H9 (cell line): Measurements from ENCODE around the gene KCTD19. TPM values are rescaled to one million over a fixed set of nuclear protein-coding genes. Genes with fewer than 3 reads are reported as not detected.

Source experiments
- DNase-seq: peaks from one replicate; pipeline ENCODE4 v3.0.0-alpha.2; 2017
- H2AFZ ChIP-seq: one replicate; pipeline ENCODE4 v1.6.1; 2013; ENCODE audit warnings: mild to moderate bottlenecking, low read length, control low read depth, moderate library complexity
- H2AK5ac ChIP-seq: 2 replicates; pipeline ENCODE4 v1.6.1; 2013; ENCODE audit warnings: low read length, control low read depth, mixed read lengths; ENCODE audit not compliant: insufficient read length
- H2BK120ac ChIP-seq: one replicate; pipeline ENCODE4 v1.6.1; 2013; ENCODE audit warnings: low read depth, mild to moderate bottlenecking, low read length, control low read depth, inconsistent platforms; ENCODE audit not compliant: poor library complexity, severe bottlenecking
- H2BK12ac ChIP-seq: 2 replicates; pipeline ENCODE4 v1.6.1; 2013; ENCODE audit warnings: low read length, control low read depth, mixed read lengths, low read depth; ENCODE audit not compliant: insufficient read length
- H2BK15ac ChIP-seq: 2 replicates; pipeline ENCODE4 v1.6.1; 2013; ENCODE audit warnings: low read depth, low read length, control low read depth
- H2BK20ac ChIP-seq: one replicate; pipeline ENCODE4 v1.6.1; 2013; ENCODE audit warnings: low read depth, mild to moderate bottlenecking, low read length, control low read depth, inconsistent platforms; ENCODE audit not compliant: poor library complexity, severe bottlenecking
- H2BK5ac ChIP-seq: 2 replicates; pipeline ENCODE4 v1.6.1; 2013; ENCODE audit warnings: low read length, control low read depth, mixed read lengths; ENCODE audit not compliant: insufficient read length
- H3K14ac ChIP-seq: 2 replicates; pipeline ENCODE4 v1.6.1; 2013; ENCODE audit warnings: low read length, control low read depth; ENCODE audit not compliant: insufficient read depth
- H3K18ac ChIP-seq: 2 replicates; pipeline ENCODE4 v1.6.1; 2013; ENCODE audit warnings: low read depth, mild to moderate bottlenecking, mixed read lengths, low read length, control low read depth; ENCODE audit not compliant: insufficient read length
- H3K23ac ChIP-seq: 2 replicates; pipeline ENCODE4 v1.6.1; 2013; ENCODE audit warnings: low read length, control low read depth, mixed read lengths, low read depth; ENCODE audit not compliant: insufficient read length
- H3K23me2 ChIP-seq: 2 replicates; pipeline ENCODE4 v1.6.1; 2013; ENCODE audit warnings: low read depth, mild to moderate bottlenecking, mixed read lengths, low read length, control low read depth; ENCODE audit not compliant: insufficient read length, poor library complexity, severe bottlenecking
- H3K27ac ChIP-seq: 2 replicates; pipeline ENCODE4 v1.5.1; 2013; ENCODE audit warnings: low read length, control low read depth, mixed read lengths, low read depth; ENCODE audit not compliant: insufficient read length
- H3K27me3 ChIP-seq: 2 replicates; pipeline ENCODE4 v1.6.1; 2013; ENCODE audit warnings: low read length, control low read depth, inconsistent platforms; ENCODE audit not compliant: insufficient read depth
- H3K4ac ChIP-seq: 2 replicates; pipeline ENCODE4 v1.6.1; 2013; ENCODE audit warnings: low read depth, mild to moderate bottlenecking, control low read depth, inconsistent platforms, low read length, moderate library complexity
- H3K4me1 ChIP-seq: 2 replicates; pipeline ENCODE4 v1.6.1; 2013; ENCODE audit warnings: low read length, control low read depth, inconsistent platforms; ENCODE audit not compliant: insufficient read depth
- H3K4me2 ChIP-seq: 2 replicates; pipeline ENCODE4 v1.6.1; 2013; ENCODE audit warnings: low read length, control low read depth, mixed read lengths; ENCODE audit not compliant: insufficient read length, insufficient read depth
- H3K56ac ChIP-seq: 2 replicates; pipeline ENCODE4 v1.6.1; 2013; ENCODE audit warnings: low read depth, mild to moderate bottlenecking, mixed read lengths, low read length, control low read depth; ENCODE audit not compliant: insufficient read length
- H3K79me1 ChIP-seq: 2 replicates; pipeline ENCODE4 v1.6.1; 2013; ENCODE audit warnings: low read depth, mild to moderate bottlenecking, moderate library complexity, low read length, control low read depth, inconsistent platforms; ENCODE audit not compliant: insufficient read depth, poor library complexity, severe bottlenecking
- H3K79me2 ChIP-seq: 2 replicates; pipeline ENCODE4 v1.6.1; 2013; ENCODE audit warnings: low read length, control low read depth, inconsistent platforms; ENCODE audit not compliant: insufficient read depth
- H3K9ac ChIP-seq: 2 replicates; pipeline ENCODE4 v1.6.1; 2013; ENCODE audit warnings: low read length, control low read depth, mixed read lengths; ENCODE audit not compliant: insufficient read length; ENCODE audit errors: extremely low read depth
- H3K9me3 ChIP-seq: one replicate; pipeline ENCODE4 v1.6.1; 2013; ENCODE audit warnings: low read depth, low read length, inconsistent platforms; ENCODE audit not compliant: control insufficient read depth
- H3T11ph ChIP-seq: one replicate; pipeline ENCODE4 v1.6.1; 2013; ENCODE audit warnings: mild to moderate bottlenecking, low read length, control low read depth, inconsistent platforms
- H4K20me1 ChIP-seq: one replicate; pipeline ENCODE4 v1.6.1; 2013; ENCODE audit not compliant: control insufficient read depth, insufficient read length, insufficient read depth
- H4K5ac ChIP-seq: 2 replicates; pipeline ENCODE4 v1.6.1; 2013; ENCODE audit warnings: low read depth, mild to moderate bottlenecking, mixed read lengths, low read length, control low read depth; ENCODE audit not compliant: insufficient read length
- H4K8ac ChIP-seq: replicated peaks from 2 replicates; pipeline ENCODE4 v1.6.1; 2013; ENCODE audit warnings: low read length, control low read depth, mixed read lengths, low read depth; ENCODE audit not compliant: insufficient read length
- H4K91ac ChIP-seq: 2 replicates; pipeline ENCODE4 v1.6.1; 2013; ENCODE audit warnings: low read depth, mild to moderate bottlenecking, moderate library complexity, mixed read lengths, low read length, control low read depth; ENCODE audit not compliant: insufficient read length
- H3K27ac Mint-ChIP-seq, 3 experiments: 2 replicates in 2 of 3; 3 replicates in 1 of 3; pipeline ENCODE4 v1.8.0; 2020 to 2021; ENCODE audit warnings: mixed read lengths in 3 of 3, mild to moderate bottlenecking in 1 of 3, moderate library complexity in 1 of 3
- H3K27me3 Mint-ChIP-seq: 2 replicates; pipeline ENCODE4 v1.8.0; 2021; ENCODE audit warnings: low read depth, mild to moderate bottlenecking, moderate library complexity, mixed read lengths
- H3K36me3 Mint-ChIP-seq, 3 experiments: 2 replicates in 2 of 3; 3 replicates in 1 of 3; pipeline ENCODE4 v1.8.0; 2020 to 2021; ENCODE audit warnings: low read depth in 3 of 3, mixed read lengths in 3 of 3; ENCODE audit not compliant: insufficient read depth in 1 of 3
- H3K4me1 Mint-ChIP-seq, 2 experiments: 2 replicates each; pipeline ENCODE4 v1.8.0; 2020; ENCODE audit warnings: mixed read lengths in 2 of 2
- H3K4me3 Mint-ChIP-seq, 2 experiments: 2 replicates in 1 of 2; 3 replicates in 1 of 2; pipeline ENCODE4 v1.8.0; 2020 to 2021; ENCODE audit warnings: mild to moderate bottlenecking in 2 of 2, mixed read lengths in 2 of 2, moderate library complexity in 1 of 2
- H3K9me3 Mint-ChIP-seq, 2 experiments: 2 replicates in 1 of 2; 3 replicates in 1 of 2; pipeline ENCODE4 v1.8.0; 2020; ENCODE audit warnings: mild to moderate bottlenecking in 2 of 2, mixed read lengths in 2 of 2, moderate library complexity in 1 of 2
- CTCF ChIP-seq: fragments of 200-600 bp; sonication (generic); conservative IDR thresholded peaks from 3 replicates; pipeline ENCODE4 v1.8.0; 2021; ENCODE audit warnings: antibody characterized with exemption, mild to moderate bottlenecking
- WGBS: extraction: QIAGEN DNeasy Blood & Tissue Kit; methylation state at CpG from one replicate; pipeline ENCODE4 v1.1.7; 2013; ENCODE audit warnings: missing lambda C conversion rate, low lambda C conversion rate, mixed read lengths; ENCODE audit not compliant: insufficient read length; ENCODE audit errors: extremely low coverage; 5-methylcytosine and 5-hydroxymethylcytosine counted together
- total RNA-seq: library from RNA; stranded (reverse); gene quantifications from 2 replicates; pipeline ENCODE4 v1.2.1, GENCODE V29; 2021

The KCTD19 gene
- total RNA-seq, 1 experiment from 2014 or later: 0.13 TPM

GRCh38 chr16:67350324-67350723, 23.8 kb upstream of the KCTD19 start:
- no peaks in the 10 kb centered on the region for H3K4me1 ChIP-seq
- H3K79me2 ChIP-seq: no peaks in the 10 kb centered on the region
- TF ChIP-seq CTCF: no peak
- no peaks in the 10 kb centered on the region for H3K9me3 Mint-ChIP-seq
- no peak overlapping the region for H3K27ac Mint-ChIP-seq
- no peak overlapping the region for H3K14ac ChIP-seq
- no peak overlapping the region for H2AK5ac ChIP-seq
- no peak overlapping the region for H3K4me3 Mint-ChIP-seq
- no peaks in the 10 kb centered on the region for H3K4me1 Mint-ChIP-seq
- H2AFZ ChIP-seq: no peak overlapping the region
- no peaks in the 10 kb centered on the region for H4K20me1 ChIP-seq
- H2BK5ac ChIP-seq: no peak overlapping the region
- no peak overlapping the region for H2BK20ac ChIP-seq
- H3K4ac ChIP-seq: no peak overlapping the region
- no peak overlapping the region for H4K8ac ChIP-seq
- H2BK15ac ChIP-seq: no peak overlapping the region
- no peak overlapping the region for H3T11ph ChIP-seq
- no peak overlapping the region for H2BK12ac ChIP-seq
- peaks cover 21% of the 10 kb centered on the region for H3K27me3 Mint-ChIP-seq
- H3K9me3 ChIP-seq: no peaks in the 10 kb centered on the region
- no peak overlapping the region for H4K91ac ChIP-seq
- H3K4me2 ChIP-seq: no peak overlapping the region
- no peak for DNase-seq
- H3K79me1 ChIP-seq: no peaks in the 10 kb centered on the region
- no peak overlapping the region for H3K27ac ChIP-seq
- no peak overlapping the region for H3K23ac ChIP-seq
- H3K27me3 ChIP-seq: no peaks in the 10 kb centered on the region
- no peaks in the 10 kb centered on the region for H3K36me3 Mint-ChIP-seq
- WGBS: no CpG with 5 or more reads among the region's 1 CpG
- H3K56ac ChIP-seq: no peak overlapping the region
- no peak overlapping the region for H2BK120ac ChIP-seq
- H4K5ac ChIP-seq: no peak overlapping the region
- no peak overlapping the region for H3K18ac ChIP-seq
- H3K23me2 ChIP-seq: no peaks in the 10 kb centered on the region
- H3K9ac ChIP-seq: no peak overlapping the region
